HG03095 (cell line): ENCODE measurements around the gene SPTBN5.
"Not testable (repeated sequence)": the region's sequence is repeated elsewhere in the genome, so short reads cannot be mapped to it uniquely, and the experiment has no call there.

Source experiments
- ATAC-seq: cut with Tn5 transposase; IDR thresholded peaks from one replicate; pipeline ENCODE4 v1.9.1; 2021; ENCODE audit warnings: moderate library complexity; ENCODE audit not compliant: unreplicated experiment

SPTBN5 gene

GRCh38 chr15:41849204-41849603 lies 44.6 kb downstream of the SPTBN5 start:
- ATAC-seq, result no peak

GRCh38 chr15:41848631-41849030 lies 45.2 kb downstream of the SPTBN5 start:
- no peak for ATAC-seq

GRCh38 chr15:41847981-41848380 lies 45.9 kb downstream of the SPTBN5 start:
- no peak for ATAC-seq

GRCh38 chr15:41847206-41847605 lies 46.6 kb downstream of the SPTBN5 start:
- no peak for ATAC-seq

- ATAC-seq, result no peak
Measured at GRCh38 chr15:41844814-41845213, 49.0 kb downstream of the SPTBN5 start.

GRCh38 chr15:41843571-41843970 lies 50.3 kb downstream of the SPTBN5 start:
- ATAC-seq, result no peak

GRCh38 chr15:41842229-41842628 lies 51.6 kb downstream of the SPTBN5 start:
- no peak for ATAC-seq

GRCh38 chr15:41841131-41841530 lies 52.7 kb downstream of the SPTBN5 start:
- no peak for ATAC-seq

GRCh38 chr15:41840673-41841072 lies 53.2 kb downstream of the SPTBN5 start:
- ATAC-seq, result no peak

GRCh38 chr15:41839781-41840491 lies 53.9 kb downstream of the SPTBN5 start:
- no peak for ATAC-seq

GRCh38 chr15:41838400-41838897 lies 55.4 kb downstream of the SPTBN5 start, which contains the start of gene PLA2G4B:
TSS of gene PLA2G4B (plus strand) at chr15:41838847. CDS start at chr15:41838914, 67 bp downstream.
- no peak for ATAC-seq

- ATAC-seq, result no peak
Measured at GRCh38 chr15:41836713-41837454, 57.0 kb downstream of the SPTBN5 start.

- ATAC-seq, result no peak
Measured at GRCh38 chr15:41836073-41836472, 57.8 kb downstream of the SPTBN5 start.

- no peak for ATAC-seq
Measured at GRCh38 chr15:41834096-41834495, 59.8 kb downstream of the SPTBN5 start.

- no peak for ATAC-seq
Measured at GRCh38 chr15:41832875-41833274, 61.0 kb downstream of the SPTBN5 start.

GRCh38 chr15:41832208-41832607 lies 61.6 kb downstream of the SPTBN5 start:
- no peak for ATAC-seq

GRCh38 chr15:41831291-41831690 lies 62.6 kb downstream of the SPTBN5 start:
- ATAC-seq, result not testable (repeated sequence)

GRCh38 chr15:41829959-41830646 lies 63.8 kb downstream of the SPTBN5 start:
- no peak for ATAC-seq

GRCh38 chr15:41828807-41829141 lies 65.1 kb downstream of the SPTBN5 start:
- no peak for ATAC-seq

GRCh38 chr15:41827880-41828806 lies 65.7 kb downstream of the SPTBN5 start, which contains the start of gene JMJD7:
TSS of gene JMJD7 (plus strand) at chr15:41828092. CDS start at chr15:41828125, 33 bp downstream.
- ATAC-seq, result peak; percentile 60
